GM19328 (cell line): ENCODE data around the gene CRYBG3.

Source experiments
- ATAC-seq: cut with Tn5 transposase; IDR thresholded peaks from one replicate; pipeline ENCODE4 v1.9.1; 2021; ENCODE audit warnings: mild to moderate bottlenecking, moderate library complexity; ENCODE audit not compliant: unreplicated experiment

Gene CRYBG3

GRCh38 chr3:97939401-97939800 is 117.6 kb downstream of the CRYBG3 start:
- no peak for ATAC-seq

- no peak for ATAC-seq
Observed at GRCh38 chr3:97940034-97940433, 118.2 kb downstream of the CRYBG3 start.

- ATAC-seq: no peak
Observed at GRCh38 chr3:97942801-97943546, 121.2 kb downstream of the CRYBG3 start.

GRCh38 chr3:97948351-97949109 is 126.7 kb downstream of the CRYBG3 start:
- ATAC-seq: no peak

- ATAC-seq: no peak
Observed at GRCh38 chr3:97949110-97949485, 127.3 kb downstream of the CRYBG3 start.

GRCh38 chr3:97949743-97950142 is 127.9 kb downstream of the CRYBG3 start:
- ATAC-seq: no peak

- no peak for ATAC-seq
Observed at GRCh38 chr3:97950360-97950759, 128.5 kb downstream of the CRYBG3 start.

- no peak for ATAC-seq
Observed at GRCh38 chr3:97952280-97952679, 130.5 kb downstream of the CRYBG3 start.

GRCh38 chr3:97952872-97953271 is 131.1 kb downstream of the CRYBG3 start:
- no peak for ATAC-seq

GRCh38 chr3:97954228-97954827 is 132.5 kb downstream of the CRYBG3 start:
- no peak for ATAC-seq

GRCh38 chr3:97956051-97956450 is 134.2 kb downstream of the CRYBG3 start:
- no peak for ATAC-seq

- ATAC-seq: no peak
Observed at GRCh38 chr3:97957617-97958311, 136.0 kb downstream of the CRYBG3 start.

- ATAC-seq: no peak
Observed at GRCh38 chr3:97958396-97958795, 136.6 kb downstream of the CRYBG3 start.

- ATAC-seq: no peak
Observed at GRCh38 chr3:97958796-97959195, 137.0 kb downstream of the CRYBG3 start.

GRCh38 chr3:97959872-97960271 is 138.1 kb downstream of the CRYBG3 start:
- ATAC-seq: no peak

- ATAC-seq: no peak
Observed at GRCh38 chr3:97960551-97960950, 138.7 kb downstream of the CRYBG3 start.

- ATAC-seq: no peak
Observed at GRCh38 chr3:97960993-97961766, 139.4 kb downstream of the CRYBG3 start.

GRCh38 chr3:97967966-97968365 is 146.2 kb downstream of the CRYBG3 start:
- no peak for ATAC-seq

GRCh38 chr3:97968376-97968775 is 146.6 kb downstream of the CRYBG3 start:
- ATAC-seq: no peak

- ATAC-seq: no peak
Observed at GRCh38 chr3:97969541-97969940, 147.7 kb downstream of the CRYBG3 start.

GRCh38 chr3:97970156-97970555 is 148.3 kb downstream of the CRYBG3 start:
- no peak for ATAC-seq
